SK-N-SH treated with all-trans-retinoic acid at 6 μM for 48 hours (cell line): ENCODE data around the gene SFXN5.

Experiments
- ATAC-seq: fragments of 200-7000 bp; cut with Tn5 transposase; 3 replicates; pipeline ENCODE4 v1.9.1; 2020; ENCODE audit warnings: mild to moderate bottlenecking, moderate library complexity
- ARNTL ChIP-seq: fragments of 450-650 bp; formaldehyde crosslinking; IDR thresholded peaks from 2 replicates; pipeline ENCODE4 v1.5.0; 2020; ENCODE audit warnings: low read depth, mild to moderate bottlenecking, moderate library complexity, borderline replicate concordance
- BACH2 ChIP-seq: fragments of 250-450 bp; sonication (Bioruptor Pico); IDR thresholded peaks from 2 replicates; pipeline ENCODE4 v1.9.0; 2021; ENCODE audit warnings: mild to moderate bottlenecking, borderline replicate concordance
- CREB5 ChIP-seq: fragments of 250-450 bp; sonication (Bioruptor Pico); IDR thresholded peaks from 2 replicates; pipeline ENCODE4 v1.5.1; 2020; ENCODE audit warnings: low read depth, mild to moderate bottlenecking, moderate library complexity
- CSDC2 ChIP-seq: fragments of 250-450 bp; sonication (Bioruptor Pico); IDR thresholded peaks from 2 replicates; pipeline ENCODE4 v1.5.0; 2020; ENCODE audit warnings: mild to moderate bottlenecking, moderate library complexity
- CSRNP3 ChIP-seq: fragments of 250-450 bp; sonication (Bioruptor Pico); IDR thresholded peaks from 2 replicates; pipeline ENCODE4 v1.5.1; 2021; ENCODE audit warnings: mild to moderate bottlenecking, moderate library complexity
- ESRRG ChIP-seq: fragments of 250-450 bp; sonication (Bioruptor Pico); IDR thresholded peaks from 2 replicates; pipeline ENCODE4 v1.6.1; 2021; ENCODE audit warnings: mild to moderate bottlenecking
- GLIS3 ChIP-seq: fragments of 250-450 bp; sonication (Bioruptor Pico); IDR thresholded peaks from 2 replicates; pipeline ENCODE4 v1.5.0; 2020; ENCODE audit warnings: mild to moderate bottlenecking, moderate library complexity
- ISL1 ChIP-seq: fragments of 250-450 bp; sonication (Bioruptor Pico); IDR thresholded peaks from 2 replicates; pipeline ENCODE4 v2.1.2; 2022; ENCODE audit warnings: mild to moderate bottlenecking, moderate library complexity
- OSR1 ChIP-seq: fragments of 250-450 bp; sonication (Bioruptor Pico); IDR thresholded peaks from 2 replicates; pipeline ENCODE4 v1.8.0; 2022; ENCODE audit warnings: moderate library complexity, mild to moderate bottlenecking, inconsistent platforms
- PATZ1 ChIP-seq: fragments of 250-450 bp; sonication (Bioruptor Pico); IDR thresholded peaks from 2 replicates; pipeline ENCODE4 v1.8.0; 2020; ENCODE audit warnings: mild to moderate bottlenecking, moderate library complexity, borderline replicate concordance
- POU6F1 ChIP-seq: fragments of 250-450 bp; sonication (Bioruptor Pico); IDR thresholded peaks from 2 replicates; pipeline ENCODE4 v1.8.0; 2021; ENCODE audit warnings: low read depth, mild to moderate bottlenecking, moderate library complexity, borderline replicate concordance
- PPARA ChIP-seq: fragments of 250-450 bp; sonication (Bioruptor Pico); IDR thresholded peaks from 2 replicates; pipeline ENCODE4 v1.5.0; 2020; ENCODE audit warnings: mild to moderate bottlenecking, borderline replicate concordance
- RARB ChIP-seq: fragments of 250-450 bp; sonication (Bioruptor Pico); IDR thresholded peaks from 2 replicates; pipeline ENCODE4 v1.8.0; 2021; ENCODE audit warnings: mild to moderate bottlenecking, moderate library complexity
- SNAI2 ChIP-seq: fragments of 250-450 bp; sonication (Bioruptor Pico); IDR thresholded peaks from 2 replicates; pipeline ENCODE4 v1.5.0; 2020; ENCODE audit warnings: mild to moderate bottlenecking, moderate library complexity
- TOX ChIP-seq: fragments of 250-450 bp; sonication (Bioruptor Pico); IDR thresholded peaks from 2 replicates; pipeline ENCODE4 v1.8.0; 2021; ENCODE audit warnings: mild to moderate bottlenecking, moderate library complexity, borderline replicate concordance
- ZC3H10 ChIP-seq: fragments of 250-450 bp; sonication (Bioruptor Pico); IDR thresholded peaks from 2 replicates; pipeline ENCODE4 v1.5.1; 2021; ENCODE audit warnings: mild to moderate bottlenecking, moderate library complexity
- ZFP3 ChIP-seq: fragments of 250-450 bp; sonication (Bioruptor Pico); IDR thresholded peaks from 2 replicates; pipeline ENCODE4 v1.5.0; 2020; ENCODE audit warnings: mild to moderate bottlenecking, moderate library complexity
- ZFP30 ChIP-seq: fragments of 450-650 bp; formaldehyde crosslinking; IDR thresholded peaks from 2 replicates; pipeline ENCODE4 v1.5.0; 2022; ENCODE audit warnings: mild to moderate bottlenecking, moderate library complexity
- ZNF70 ChIP-seq: fragments of 450-650 bp; formaldehyde crosslinking; IDR thresholded peaks from 2 replicates; pipeline ENCODE4 v1.5.0; 2020; ENCODE audit warnings: mild to moderate bottlenecking, moderate library complexity
- ZNF8 ChIP-seq: fragments of 450-650 bp; formaldehyde crosslinking; IDR thresholded peaks from 2 replicates; pipeline ENCODE4 v1.5.0; 2020; ENCODE audit warnings: mild to moderate bottlenecking, moderate library complexity

SFXN5 gene

GRCh38 chr2:72965770-72966450 lies 105.6 kb downstream of the SFXN5 start:
- TF ChIP-seq RARB (CRISPR knock-in tag) (no peak), PPARA (no peak), ESRRG (no peak), ZNF8 (no peak), ZC3H10 (CRISPR knock-in tag) (no peak), ZNF70 (CRISPR knock-in tag) (no peak), ZFP30 (CRISPR knock-in tag) (no peak), SNAI2 (CRISPR knock-in tag) (no peak)
- TF ChIP-seq, all 23 proteins: peak for 0
- no peak for ATAC-seq

GRCh38 chr2:72965016-72965415 lies 106.5 kb downstream of the SFXN5 start:
- ATAC-seq = no peak
- no peak for TF ChIP-seq ARNTL (CRISPR knock-in tag)
- no peak for TF ChIP-seq ZNF70 (CRISPR knock-in tag)
- no peak for TF ChIP-seq CREB5
- TF ChIP-seq PPARA = no peak
- no peak for TF ChIP-seq ZFP30 (CRISPR knock-in tag)
- TF ChIP-seq CSDC2 = no peak
- no peak for TF ChIP-seq ZC3H10 (CRISPR knock-in tag)
- no peak for TF ChIP-seq BACH2 (CRISPR knock-in tag)
- TF ChIP-seq CSRNP3 (CRISPR knock-in tag) = no peak
- no peak for TF ChIP-seq TOX (CRISPR knock-in tag)
- no peak for TF ChIP-seq PATZ1 (CRISPR knock-in tag)
- no peak for TF ChIP-seq ZFP3 (CRISPR knock-in tag)
- TF ChIP-seq ZNF8 = no peak
- no peak for TF ChIP-seq OSR1 (CRISPR knock-in tag)

GRCh38 chr2:72964146-72964525 lies 107.4 kb downstream of the SFXN5 start:
- no peak for ATAC-seq
- TF ChIP-seq GLIS3 (no peak), OSR1 (CRISPR knock-in tag) (no peak), BACH2 (CRISPR knock-in tag) (no peak), ISL1 (CRISPR knock-in tag) (no peak), CSDC2 (no peak), POU6F1 (no peak), PPARA (no peak), ARNTL (CRISPR knock-in tag) (no peak), ZNF70 (CRISPR knock-in tag) (no peak), ZC3H10 (CRISPR knock-in tag) (no peak)

- peak; percentile 24; the same call in 2 of the 3 replicates for ATAC-seq
- TF ChIP-seq ZFP3 (CRISPR knock-in tag) (no peak), ARNTL (CRISPR knock-in tag) (no peak), ZNF8 (no peak), SNAI2 (CRISPR knock-in tag) (no peak), ZNF70 (CRISPR knock-in tag) (no peak), BACH2 (CRISPR knock-in tag) (no peak), ZC3H10 (CRISPR knock-in tag) (no peak), PATZ1 (CRISPR knock-in tag) (no peak), CSRNP3 (CRISPR knock-in tag) (no peak), PPARA (no peak), ISL1 (CRISPR knock-in tag) (no peak), CREB5 (no peak)
Observed at GRCh38 chr2:72963423-72964145, 107.9 kb downstream of the SFXN5 start.
